Neutrophil (primary cell): ENCODE data around the gene AKAIN1.

Experiments
- H3K27ac ChIP-seq: fragments of 200-600 bp; sonication (generic); 2 replicates; pipeline ENCODE4 v1.5.1; 2016; ENCODE audit warnings: mild to moderate bottlenecking, moderate library complexity
- H3K27me3 ChIP-seq: fragments of 200-600 bp; sonication (generic); 2 replicates; pipeline ENCODE4 v1.6.0; 2016; ENCODE audit warnings: mild to moderate bottlenecking
- H3K36me3 ChIP-seq: fragments of 200-600 bp; sonication (generic); 2 replicates; pipeline ENCODE4 v1.5.1; 2017
- H3K4me1 ChIP-seq, 2 experiments: fragments of 200-600 bp in 1 of 2; sonication (generic) in 1 of 2; 1 replicate in 1 of 2; 2 replicates in 1 of 2; pipeline versions ENCODE4 v1.5.1 to v1.6.1; 2013 to 2016; ENCODE audit warnings: low read depth in 1 of 2, low read length in 1 of 2, mild to moderate bottlenecking in 1 of 2, moderate library complexity in 1 of 2; ENCODE audit not compliant: control insufficient read depth in 1 of 2, insufficient read depth in 1 of 2
- H3K4me3 ChIP-seq, 2 experiments: fragments of 200-600 bp in 1 of 2; sonication (generic) in 1 of 2; 1 replicate in 1 of 2; 2 replicates in 1 of 2; pipeline ENCODE4 v1.5.1; 2013 to 2016; ENCODE audit warnings: low read depth in 1 of 2, low read length in 1 of 2, mild to moderate bottlenecking in 1 of 2, moderate library complexity in 1 of 2
- H3K9me3 ChIP-seq: fragments of 200-600 bp; sonication (generic); 2 replicates; pipeline ENCODE4 v1.5.1; 2016
- CTCF ChIP-seq: fragments of 200-600 bp; sonication (generic); IDR thresholded peaks from 2 replicates; pipeline ENCODE4 v1.5.1; 2016; ENCODE audit warnings: antibody characterized with exemption

AKAIN1 gene

GRCh38 chr18:5155218-5155906 lies 41.7 kb downstream of the AKAIN1 start:
- Histone ChIP-seq H3K9me3 (no peaks in the 10 kb centered on the region), H3K27me3 (no peaks in the 10 kb centered on the region)
- no peak for TF ChIP-seq CTCF

DNA sequence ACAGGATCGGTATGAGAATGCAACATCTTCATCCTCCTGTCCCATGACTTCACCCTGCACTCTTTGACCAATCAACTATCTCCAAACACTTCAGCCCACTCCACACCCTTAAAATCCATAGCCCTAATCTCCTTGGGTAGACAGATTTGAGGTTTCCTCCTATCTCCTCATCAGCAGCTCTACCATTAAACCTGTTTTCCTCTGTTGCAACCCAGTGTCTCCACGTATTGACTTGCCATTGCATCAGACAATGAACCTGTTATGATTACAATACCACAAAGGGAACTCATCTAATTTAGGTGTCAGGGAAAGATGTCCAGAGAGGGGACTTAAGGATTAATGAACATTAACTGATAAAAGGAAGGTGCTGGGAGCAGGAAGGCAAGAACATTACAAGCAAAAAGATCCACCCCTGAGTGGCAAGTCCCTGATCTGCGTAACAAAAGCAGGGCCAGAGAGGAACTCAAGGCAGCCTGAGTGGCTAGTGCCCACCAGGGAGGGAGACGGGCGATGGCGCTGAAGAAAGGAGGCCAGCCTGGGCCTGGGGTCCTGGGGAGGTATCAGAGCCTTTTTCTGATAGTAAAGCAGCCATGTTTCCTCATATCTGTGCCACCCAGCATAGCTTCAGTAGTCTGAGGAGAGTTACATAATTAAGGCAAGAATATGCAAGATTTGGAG lies 44.6 kb downstream of the AKAIN1 start:
- Histone ChIP-seq H3K9me3 (no peaks in the 10 kb centered on the region), H3K27me3 (no peaks in the 10 kb centered on the region), H3K27ac (no peak overlapping the region), H3K4me1 (no peaks in the 10 kb centered on the region), H3K36me3 (no peaks in the 10 kb centered on the region), H3K4me3 (no peak overlapping the region)
- no peak for TF ChIP-seq CTCF

More at GRCh38 chr18:5155218-5155906, 41.7 kb downstream of the AKAIN1 start:
- H3K4me1 ChIP-seq = no peaks in the 10 kb centered on the region
- no peak overlapping the region for H3K4me3 ChIP-seq
- H3K36me3 ChIP-seq = no peaks in the 10 kb centered on the region
- H3K27ac ChIP-seq = no peak overlapping the region

DNA sequence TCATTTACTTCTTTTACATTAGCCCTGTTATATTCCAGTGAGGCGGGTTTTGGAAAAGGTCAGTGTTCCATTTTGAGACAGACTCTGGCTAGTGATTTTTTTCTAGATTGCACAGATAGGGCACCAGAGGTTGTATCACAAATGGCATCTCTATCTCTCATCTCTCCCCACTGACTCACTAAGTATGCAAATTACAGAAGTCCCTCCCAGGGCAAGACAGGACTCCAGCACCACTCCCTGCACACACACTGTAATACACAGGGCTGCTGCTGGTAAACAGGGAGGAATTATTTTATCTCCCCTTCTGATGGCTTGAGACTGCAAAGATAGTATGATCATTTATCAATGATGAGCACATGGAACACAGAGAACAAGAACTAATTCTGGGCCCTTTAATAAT lies 46.2 kb downstream of the AKAIN1 start:
- Histone ChIP-seq H3K4me1 (no peaks in the 10 kb centered on the region), H3K9me3 (no peaks in the 10 kb centered on the region), H3K4me3 (no peak overlapping the region), H3K36me3 (no peaks in the 10 kb centered on the region), H3K27me3 (no peaks in the 10 kb centered on the region), H3K27ac (no peak overlapping the region)
- TF ChIP-seq CTCF = no peak

DNA sequence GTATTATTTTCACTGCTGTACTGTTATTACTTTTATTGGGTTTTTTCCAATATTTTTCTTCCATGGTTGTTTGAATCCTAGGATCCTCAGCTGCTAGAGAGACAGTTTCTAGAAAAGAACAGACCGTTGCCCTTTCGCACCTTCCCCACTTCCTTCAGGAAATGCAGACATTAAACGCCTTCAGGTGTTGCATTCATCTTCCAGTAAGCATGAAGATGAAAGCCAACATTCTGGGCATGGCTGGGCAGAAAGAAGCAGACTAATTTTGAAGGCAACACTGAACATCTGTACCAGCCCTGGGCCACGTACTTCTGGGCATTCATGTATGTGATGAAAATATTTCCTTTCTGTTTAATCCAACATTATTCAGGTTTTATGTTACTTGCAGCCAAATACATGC lies 51.0 kb downstream of the AKAIN1 start:
- no peaks in the 10 kb centered on the region for H3K27me3 ChIP-seq
- H3K4me3 ChIP-seq = no peak overlapping the region
- no peak overlapping the region for H3K27ac ChIP-seq
- no peaks in the 10 kb centered on the region for H3K4me1 ChIP-seq
- no peak for TF ChIP-seq CTCF
- H3K9me3 ChIP-seq = no peaks in the 10 kb centered on the region
- no peaks in the 10 kb centered on the region for H3K36me3 ChIP-seq

DNA sequence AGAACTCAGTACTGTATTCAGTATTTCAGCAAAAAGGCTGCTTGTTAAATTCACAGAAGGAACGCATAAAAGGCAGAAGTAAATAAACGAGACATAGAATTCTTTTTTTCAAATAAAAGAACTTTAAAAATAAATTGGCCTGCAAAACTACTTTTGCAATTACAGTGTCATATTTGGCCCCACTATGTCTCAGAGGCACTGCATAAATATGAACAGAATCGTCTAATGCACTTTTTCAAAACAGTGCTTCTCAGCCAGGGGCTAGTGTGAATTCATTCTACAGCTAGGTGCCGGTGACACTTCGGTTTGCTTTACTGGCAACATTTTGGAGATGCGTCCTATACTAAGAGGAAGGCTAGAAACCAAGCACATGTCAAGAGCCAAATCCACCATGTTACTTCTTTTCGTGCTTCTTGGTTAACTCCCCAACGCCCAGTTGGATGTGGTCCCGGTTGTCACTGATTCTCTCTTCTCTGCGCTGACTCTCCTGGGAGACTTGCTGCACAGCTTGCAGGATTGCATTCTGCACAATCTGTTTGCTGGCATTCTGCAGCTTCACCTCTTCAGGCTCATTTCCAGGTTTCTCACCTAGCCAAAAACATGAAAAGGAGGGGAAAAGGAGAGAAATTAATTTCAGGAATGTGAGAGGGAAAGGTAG lies 51.8 kb downstream of the AKAIN1 start:
- Histone ChIP-seq H3K36me3 (no peaks in the 10 kb centered on the region), H3K4me3 (no peak overlapping the region), H3K4me1 (no peaks in the 10 kb centered on the region), H3K27ac (no peak overlapping the region), H3K9me3 (no peaks in the 10 kb centered on the region), H3K27me3 (no peaks in the 10 kb centered on the region)
- no peak for TF ChIP-seq CTCF
